HepG2 (cell line): ENCODE results near the gene SLC7A10. TPM values are rescaled to one million over a fixed set of nuclear protein-coding genes. Genes with fewer than 3 reads are reported as not detected.

Source experiments
- AGO1 ChIP-seq: fragments of 200-400 bp; formaldehyde crosslinking; IDR thresholded peaks from 2 replicates; pipeline ENCODE4 v1.6.1; 2017; ENCODE audit warnings: mild to moderate bottlenecking, low read depth, low read length, moderate library complexity; ENCODE audit not compliant: poor library complexity, severe bottlenecking
- CBX1 ChIP-seq: IDR thresholded peaks from one replicate; pipeline ENCODE4 v1.6.1; 2016; ENCODE audit warnings: antibody characterized with exemption, low read depth
- EP300 ChIP-seq, 3 experiments: sonication (generic) in 1 of 3; formaldehyde crosslinking in 1 of 3; IDR thresholded peaks; 2 replicates each; pipeline versions ENCODE4 v1.5.1 to v1.6.1; 2011 to 2020; ENCODE audit warnings: low read depth in 2 of 3, low read length in 2 of 3, borderline replicate concordance in 1 of 3, improper control_type of control experiment in 1 of 3, mild to moderate bottlenecking in 1 of 3, missing genetic modification reagents in 1 of 3, moderate library complexity in 1 of 3
- ESRRA ChIP-seq: sonication (generic); formaldehyde crosslinking; IDR thresholded peaks from 2 replicates; pipeline ENCODE4 v1.5.1; 2020; ENCODE audit warnings: mild to moderate bottlenecking, low read depth, missing genetic modification reagents
- GABPB1 ChIP-seq: IDR thresholded peaks from 2 replicates; pipeline ENCODE4 v1.6.1; 2016; ENCODE audit warnings: mild to moderate bottlenecking, missing genetic modification reagents, moderate library complexity, missing compliant biosample characterization
- HNRNPLL ChIP-seq: fragments of 200-400 bp; formaldehyde crosslinking; IDR thresholded peaks from 2 replicates; pipeline ENCODE4 v1.6.1; 2017; ENCODE audit warnings: mild to moderate bottlenecking, low read depth, low read length; ENCODE audit not compliant: poor library complexity, severe bottlenecking
- KLF9 ChIP-seq: IDR thresholded peaks from 2 replicates; pipeline ENCODE4 v1.6.1; 2016; ENCODE audit warnings: low read depth
- MED13 ChIP-seq: sonication (generic); formaldehyde crosslinking; IDR thresholded peaks from 2 replicates; pipeline ENCODE4 v1.5.0; 2020; ENCODE audit warnings: missing genetic modification reagents
- MTF2 ChIP-seq: sonication (generic); formaldehyde crosslinking; IDR thresholded peaks from 2 replicates; pipeline ENCODE4 v1.5.0; 2020; ENCODE audit warnings: missing genetic modification reagents, borderline replicate concordance
- NCOA5 ChIP-seq: sonication (generic); formaldehyde crosslinking; IDR thresholded peaks from 2 replicates; pipeline ENCODE4 v1.4.0; 2020; ENCODE audit warnings: missing genetic modification reagents
- PCBP1 ChIP-seq: fragments of 200-400 bp; formaldehyde crosslinking; IDR thresholded peaks from 2 replicates; pipeline ENCODE4 v1.6.1; 2017; ENCODE audit warnings: mild to moderate bottlenecking, low read depth, low read length, borderline replicate concordance
- ZNF432 ChIP-seq: sonication (generic); formaldehyde crosslinking; IDR thresholded peaks from 2 replicates; pipeline ENCODE4 v1.5.0; 2020; ENCODE audit warnings: missing genetic modification reagents, mild to moderate bottlenecking, borderline replicate concordance
- ZNF550 ChIP-seq: sonication (generic); formaldehyde crosslinking; IDR thresholded peaks from 2 replicates; pipeline ENCODE4 v1.4.0; 2020; ENCODE audit warnings: mild to moderate bottlenecking, missing genetic modification reagents, borderline replicate concordance
- ZNF556 ChIP-seq: sonication (generic); formaldehyde crosslinking; IDR thresholded peaks from 2 replicates; pipeline ENCODE4 v1.4.0; 2020; ENCODE audit warnings: mild to moderate bottlenecking, missing genetic modification reagents, borderline replicate concordance
- ZNF558 ChIP-seq: sonication (generic); formaldehyde crosslinking; IDR thresholded peaks from 2 replicates; pipeline ENCODE4 v1.9.0; 2022; ENCODE audit warnings: mild to moderate bottlenecking, missing genetic modification reagents, borderline replicate concordance
- ZNF782 ChIP-seq: sonication (generic); formaldehyde crosslinking; IDR thresholded peaks from 2 replicates; pipeline ENCODE4 v1.4.0; 2020; ENCODE audit warnings: missing genetic modification reagents, mild to moderate bottlenecking, borderline replicate concordance
- polyA plus RNA-seq, 8 experiments: library from polyadenylated mRNA; depleted of rRNA in 3 of 8; stranded (reverse) in 7 of 8; unstranded in 1 of 8; fragments of >200 nt; fragmentation: Illumina TruSeq in 4 of 8; extraction: Trizol in 4 of 8; gene quantifications; 2 replicates each; pipeline versions ENCODE4 v1.2.1 to v1.2.3, GENCODE V29; 2011 to 2016; ENCODE audit warnings: low read depth in 4 of 8, missing spikeins in 1 of 8, mixed read lengths in 1 of 8; ENCODE audit not compliant: insufficient read depth in 1 of 8
- total RNA-seq, 5 experiments: library from RNA; depleted of rRNA; stranded (reverse); fragments of >200 nt; fragmentation: Illumina TruSeq; extraction: Trizol; gene quantifications; 2 replicates each; pipeline ENCODE4 v1.2.3, GENCODE V29; 2016; ENCODE audit warnings: low read depth in 1 of 5
- TF ChIP-seq, protein P1 (sequence below), 2 experiments: sonication (generic) in 1 of 2; formaldehyde crosslinking in 1 of 2; IDR thresholded peaks; 2 replicates each; pipeline versions ENCODE4 v1.5.1 to v1.6.1; 2011 to 2020; ENCODE audit warnings: borderline replicate concordance in 1 of 2, low read depth in 1 of 2, low read length in 1 of 2, mild to moderate bottlenecking in 1 of 2, missing genetic modification reagents in 1 of 2, moderate library complexity in 1 of 2
- TF ChIP-seq, protein P2 (sequence below): IDR thresholded peaks from 2 replicates; pipeline ENCODE4 v1.6.1; 2016; ENCODE audit warnings: missing compliant biosample characterization, missing genetic modification reagents, borderline replicate concordance
- TF ChIP-seq, protein P3 (sequence below): sonication (generic); formaldehyde crosslinking; IDR thresholded peaks from 2 replicates; pipeline ENCODE4 v1.9.0; 2021; ENCODE audit warnings: missing genetic modification reagents, borderline replicate concordance
- TF ChIP-seq, protein P4 (sequence below): sonication (generic); formaldehyde crosslinking; IDR thresholded peaks from 2 replicates; pipeline ENCODE4 v1.5.0; 2020; ENCODE audit warnings: missing genetic modification reagents
- TF ChIP-seq, protein P5 (sequence below): sonication (generic); formaldehyde crosslinking; conservative IDR thresholded peaks from 2 replicates; pipeline ENCODE4 v1.5.0; 2020; ENCODE audit warnings: missing genetic modification reagents

The SLC7A10 gene
- total and polyA plus RNA-seq, 2 of the 13 experiments (the other 11 are each of a cell fraction or from before 2014, with no cell fraction given) = 1.1 to 2.2 TPM

DNA sequence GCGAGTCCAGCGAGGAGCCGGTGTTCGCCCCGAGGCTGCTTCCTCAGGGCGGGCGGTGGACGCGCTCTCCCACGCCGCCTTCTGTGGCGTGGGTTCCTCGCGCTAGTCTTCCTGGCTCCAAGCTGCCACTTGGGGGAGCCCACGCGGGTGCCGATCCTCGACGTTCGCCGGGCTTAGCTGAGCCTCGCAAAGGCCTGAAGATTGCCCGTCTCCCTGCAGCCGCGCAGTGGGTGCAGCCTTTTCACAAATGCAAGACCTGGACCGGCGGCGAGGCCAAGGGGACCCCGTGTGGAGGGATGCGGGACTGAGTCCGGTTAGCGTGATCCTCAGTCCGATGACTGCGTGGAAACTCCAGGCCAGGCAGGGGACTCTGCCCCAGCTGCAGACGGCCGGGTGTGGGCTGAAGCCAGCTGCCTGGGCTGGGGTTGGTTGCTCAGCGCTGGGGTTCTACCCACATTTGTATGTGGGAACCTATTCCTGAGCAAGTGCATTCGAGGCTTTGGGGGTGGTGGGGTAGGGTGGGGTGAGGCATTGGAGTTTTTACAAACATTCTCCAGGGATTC, 48.2 kb downstream of the SLC7A10 start (continued):
- TF ChIP-seq MED13 (CRISPR knock-in tag) (peak; percentile 31; the same call in 1 of the 2 replicates), ZNF558 (CRISPR knock-in tag) (peak; percentile 74; the same call in 1 of the 2 replicates), EP300 (IDR thresholded peaks at IDR 0.05; ENCODE audit: low read depth in 2 of 2, low read length in 2 of 2) (no peak), EP300 (CRISPR knock-in tag; IDR thresholded peaks at IDR 0.05; ENCODE audit: borderline replicate concordance) (no peak), PCBP1 (0 out of 2 replicates have a peak, but pooled peaks have one; percentile 75), KLF9 (CRISPR knock-in tag) (no peak), HNRNPLL (no peak), NCOA5 (no peak), GABPB1 (no peak), MTF2 (CRISPR knock-in tag) (no peak), ZNF550 (no peak), ZNF432 (CRISPR knock-in tag) (no peak), CBX1 (no peak), AGO1 (peak; percentile 56), ZNF556 (CRISPR knock-in tag) (no peak), ZNF782 (CRISPR knock-in tag) (no peak), ESRRA (CRISPR knock-in tag) (no peak)
- TF ChIP-seq, protein P1, sequence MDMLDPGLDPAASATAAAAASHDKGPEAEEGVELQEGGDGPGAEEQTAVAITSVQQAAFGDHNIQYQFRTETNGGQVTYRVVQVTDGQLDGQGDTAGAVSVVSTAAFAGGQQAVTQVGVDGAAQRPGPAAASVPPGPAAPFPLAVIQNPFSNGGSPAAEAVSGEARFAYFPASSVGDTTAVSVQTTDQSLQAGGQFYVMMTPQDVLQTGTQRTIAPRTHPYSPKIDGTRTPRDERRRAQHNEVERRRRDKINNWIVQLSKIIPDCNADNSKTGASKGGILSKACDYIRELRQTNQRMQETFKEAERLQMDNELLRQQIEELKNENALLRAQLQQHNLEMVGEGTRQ (IDR thresholded peaks at IDR 0.05; ENCODE audit: low read depth, low read length) = no peak
- TF ChIP-seq, protein P1 (CRISPR knock-in tag; IDR thresholded peaks at IDR 0.05; ENCODE audit: borderline replicate concordance) = no peak
- TF ChIP-seq, protein P2, sequence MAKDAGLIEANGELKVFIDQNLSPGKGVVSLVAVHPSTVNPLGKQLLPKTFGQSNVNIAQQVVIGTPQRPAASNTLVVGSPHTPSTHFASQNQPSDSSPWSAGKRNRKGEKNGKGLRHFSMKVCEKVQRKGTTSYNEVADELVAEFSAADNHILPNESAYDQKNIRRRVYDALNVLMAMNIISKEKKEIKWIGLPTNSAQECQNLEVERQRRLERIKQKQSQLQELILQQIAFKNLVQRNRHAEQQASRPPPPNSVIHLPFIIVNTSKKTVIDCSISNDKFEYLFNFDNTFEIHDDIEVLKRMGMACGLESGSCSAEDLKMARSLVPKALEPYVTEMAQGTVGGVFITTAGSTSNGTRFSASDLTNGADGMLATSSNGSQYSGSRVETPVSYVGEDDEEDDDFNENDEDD (CRISPR knock-in tag) = no peak
- TF ChIP-seq, protein P3, sequence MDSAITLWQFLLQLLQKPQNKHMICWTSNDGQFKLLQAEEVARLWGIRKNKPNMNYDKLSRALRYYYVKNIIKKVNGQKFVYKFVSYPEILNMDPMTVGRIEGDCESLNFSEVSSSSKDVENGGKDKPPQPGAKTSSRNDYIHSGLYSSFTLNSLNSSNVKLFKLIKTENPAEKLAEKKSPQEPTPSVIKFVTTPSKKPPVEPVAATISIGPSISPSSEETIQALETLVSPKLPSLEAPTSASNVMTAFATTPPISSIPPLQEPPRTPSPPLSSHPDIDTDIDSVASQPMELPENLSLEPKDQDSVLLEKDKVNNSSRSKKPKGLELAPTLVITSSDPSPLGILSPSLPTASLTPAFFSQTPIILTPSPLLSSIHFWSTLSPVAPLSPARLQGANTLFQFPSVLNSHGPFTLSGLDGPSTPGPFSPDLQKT (CRISPR knock-in tag) = no peak
- TF ChIP-seq, protein P4, sequence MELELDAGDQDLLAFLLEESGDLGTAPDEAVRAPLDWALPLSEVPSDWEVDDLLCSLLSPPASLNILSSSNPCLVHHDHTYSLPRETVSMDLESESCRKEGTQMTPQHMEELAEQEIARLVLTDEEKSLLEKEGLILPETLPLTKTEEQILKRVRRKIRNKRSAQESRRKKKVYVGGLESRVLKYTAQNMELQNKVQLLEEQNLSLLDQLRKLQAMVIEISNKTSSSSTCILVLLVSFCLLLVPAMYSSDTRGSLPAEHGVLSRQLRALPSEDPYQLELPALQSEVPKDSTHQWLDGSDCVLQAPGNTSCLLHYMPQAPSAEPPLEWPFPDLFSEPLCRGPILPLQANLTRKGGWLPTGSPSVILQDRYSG (CRISPR knock-in tag) = no peak; the same call in 1 of the 2 replicates
- TF ChIP-seq, protein P5, sequence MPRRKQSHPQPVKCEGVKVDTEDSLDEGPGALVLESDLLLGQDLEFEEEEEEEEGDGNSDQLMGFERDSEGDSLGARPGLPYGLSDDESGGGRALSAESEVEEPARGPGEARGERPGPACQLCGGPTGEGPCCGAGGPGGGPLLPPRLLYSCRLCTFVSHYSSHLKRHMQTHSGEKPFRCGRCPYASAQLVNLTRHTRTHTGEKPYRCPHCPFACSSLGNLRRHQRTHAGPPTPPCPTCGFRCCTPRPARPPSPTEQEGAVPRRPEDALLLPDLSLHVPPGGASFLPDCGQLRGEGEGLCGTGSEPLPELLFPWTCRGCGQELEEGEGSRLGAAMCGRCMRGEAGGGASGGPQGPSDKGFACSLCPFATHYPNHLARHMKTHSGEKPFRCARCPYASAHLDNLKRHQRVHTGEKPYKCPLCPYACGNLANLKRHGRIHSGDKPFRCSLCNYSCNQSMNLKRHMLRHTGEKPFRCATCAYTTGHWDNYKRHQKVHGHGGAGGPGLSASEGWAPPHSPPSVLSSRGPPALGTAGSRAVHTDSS (CRISPR knock-in tag) = no peak
